HepG2 (cell line): ENCODE measurements around the gene PLEKHG4B. TPM values are rescaled to one million over a fixed set of nuclear protein-coding genes. Genes with fewer than 3 reads are reported as not detected.

Source experiments
- ATAC-seq: fragments of 200-7000 bp; cut with Tn5 transposase; 3 replicates; pipeline ENCODE4 v1.9.1; 2020; ENCODE audit warnings: mild to moderate bottlenecking, moderate library complexity
- BruUV-seq: library from RNA; stranded (reverse); fragments of 400-500 nt; replicated peaks from 2 replicates; lab custom pipeline; 2021; lab: Mats Ljungman, UMichigan
- CTCF ChIA-PET: fragments of 300-600 bp; formaldehyde crosslinking; extraction: SDS; loops from one replicate; lab custom pipeline; 2021; ENCODE audit warnings: low total read pairs, inconsistent platforms, low intra/inter-chr PET ratio; lab: Yijun Ruan, JAX
- POLR2A ChIA-PET: fragments of 350-600 bp; sonication (Branson Sonifier 250); formaldehyde crosslinking; loops from one replicate; lab custom pipeline; 2020; ENCODE audit warnings: antibody characterized with exemption, inconsistent platforms; lab: Yijun Ruan, JAX
- DNase-seq: peaks from one replicate; pipeline ENCODE4 v3.0.0-alpha.2; 2015; ENCODE audit warnings: low spot score
- FAIRE-seq: peaks from 3 replicates; lab custom pipeline; 2011; peaks lifted over from hg19 to GRCh38; lab: Jason Lieb, UNC
- H2AFZ ChIP-seq: one replicate; pipeline ENCODE4 v1.6.1; 2011; ENCODE audit warnings: low read length, inconsistent platforms
- H3K27ac ChIP-seq: fragments of 300-600 bp; 3 replicates; pipeline ENCODE4 v1.8.0; 2011; ENCODE audit warnings: mixed run types, mild to moderate bottlenecking, mixed read lengths, low read length, inconsistent platforms; ENCODE audit not compliant: insufficient read depth; ENCODE audit errors: extremely low read length
- H3K27me3 ChIP-seq, 2 experiments: fragments of 200-600 bp in 1 of 2; 2 replicates in 1 of 2; 3 replicates in 1 of 2; pipeline versions ENCODE4 v1.6.0 to v1.8.0; 2011; ENCODE audit warnings: low read length in 2 of 2, mild to moderate bottlenecking in 2 of 2, moderate library complexity in 2 of 2, inconsistent platforms in 1 of 2; ENCODE audit not compliant: insufficient read depth in 2 of 2, control insufficient read depth in 1 of 2
- H3K36me3 ChIP-seq, 2 experiments: fragments of 200-600 bp in 1 of 2; replicated peaks in 1 of 2; 2 replicates in 1 of 2; 3 replicates in 1 of 2; pipeline versions ENCODE4 v1.5.1 to v1.8.0; 2011; ENCODE audit warnings: low read length in 2 of 2, inconsistent platforms in 1 of 2; ENCODE audit not compliant: insufficient read depth in 2 of 2, control insufficient read depth in 1 of 2
- H3K4me1 ChIP-seq: 2 replicates; pipeline ENCODE4 v1.5.1; 2012; ENCODE audit warnings: low read length, inconsistent platforms; ENCODE audit not compliant: insufficient read depth
- H3K4me2 ChIP-seq: 2 replicates; pipeline ENCODE4 v1.6.0; 2011; ENCODE audit warnings: low read depth, low read length, inconsistent platforms
- H3K4me3 ChIP-seq, 3 experiments: fragments of 200-600 bp in 1 of 3; sonication (generic), shearing (Covaris generic) in 1 of 3; replicated peaks in 1 of 3; 2 replicates each; pipeline ENCODE4 v1.5.1; 2011 to 2016; ENCODE audit warnings: low read length in 3 of 3, inconsistent platforms in 2 of 3, low read depth in 2 of 3, mild to moderate bottlenecking in 2 of 3, control low read depth in 1 of 3, mixed read lengths in 1 of 3; ENCODE audit not compliant: insufficient read depth in 1 of 3
- H3K79me2 ChIP-seq: one replicate; pipeline ENCODE4 v1.6.1; 2011; ENCODE audit warnings: low read length, inconsistent platforms; ENCODE audit not compliant: insufficient read depth
- H3K9ac ChIP-seq: 2 replicates; pipeline ENCODE4 v1.6.0; 2011; ENCODE audit warnings: mild to moderate bottlenecking, low read depth, low read length, inconsistent platforms; ENCODE audit not compliant: insufficient read depth
- H3K9me3 ChIP-seq: 2 replicates; pipeline ENCODE4 v1.5.1; 2012; ENCODE audit warnings: mild to moderate bottlenecking, low read length
- H4K20me1 ChIP-seq: 2 replicates; pipeline ENCODE4 v1.6.0; 2011; ENCODE audit warnings: inconsistent platforms, mild to moderate bottlenecking, low read length, moderate library complexity; ENCODE audit not compliant: insufficient read depth
- FOXJ3 ChIP-seq: sonication (generic); formaldehyde crosslinking; IDR thresholded peaks from 2 replicates; pipeline ENCODE4 v1.4.0; 2020; ENCODE audit warnings: missing genetic modification reagents, mild to moderate bottlenecking, borderline replicate concordance
- KAT7 ChIP-seq: IDR thresholded peaks from 2 replicates; pipeline ENCODE4 v1.6.1; 2018; ENCODE audit warnings: borderline replicate concordance, missing compliant biosample characterization
- NRL ChIP-seq: sonication (generic); formaldehyde crosslinking; IDR thresholded peaks from 2 replicates; pipeline ENCODE4 v1.5.0; 2020; ENCODE audit warnings: missing genetic modification reagents, mild to moderate bottlenecking, moderate library complexity, borderline replicate concordance
- RCOR2 ChIP-seq: IDR thresholded peaks from 2 replicates; pipeline ENCODE4 v1.6.1; 2016; ENCODE audit warnings: missing biosample characterization, missing genetic modification reagents
- REPIN1 ChIP-seq: sonication (generic); formaldehyde crosslinking; IDR thresholded peaks from 2 replicates; pipeline ENCODE4 v1.8.0; 2022; ENCODE audit warnings: missing genetic modification reagents, low read depth, mild to moderate bottlenecking, borderline replicate concordance
- U2AF1 ChIP-seq: fragments of 200-400 bp; formaldehyde crosslinking; optimal IDR thresholded peaks from 2 replicates; pipeline ENCODE3; 2017; ENCODE audit warnings: mild to moderate bottlenecking, low read depth, low read length
- ZNF407 ChIP-seq: sonication (generic); formaldehyde crosslinking; IDR thresholded peaks from one replicate; pipeline ENCODE4 v1.5.1; 2020; ENCODE audit warnings: mild to moderate bottlenecking, missing genetic modification reagents; ENCODE audit errors: not compliant biosample characterization
- ZNF44 ChIP-seq: sonication (generic); formaldehyde crosslinking; IDR thresholded peaks from 2 replicates; pipeline ENCODE4 v1.5.1; 2020; ENCODE audit warnings: mild to moderate bottlenecking, missing genetic modification reagents
- ZNF569 ChIP-seq: sonication (generic); formaldehyde crosslinking; IDR thresholded peaks from 2 replicates; pipeline ENCODE4 v1.5.0; 2020; ENCODE audit warnings: mild to moderate bottlenecking, missing genetic modification reagents, moderate library complexity, borderline replicate concordance
- ZNF614 ChIP-seq: IDR thresholded peaks from 2 replicates; pipeline ENCODE4 v1.6.1; 2018; ENCODE audit warnings: missing biosample characterization, missing genetic modification reagents, inconsistent platforms, borderline replicate concordance
- WGBS: methylation state at CpG from one replicate; pipeline ENCODE4 v1.1.6; 2017; ENCODE audit warnings: low lambda C conversion rate; 5-methylcytosine and 5-hydroxymethylcytosine counted together
- in situ Hi-C: cut with HindIII; loops from 2 replicates; pipeline ENCODE4 v1.10.0; 2017; ENCODE audit warnings: low pct_unique_long_range_greater_than_20kb; ENCODE audit not compliant: extremely low pct_ligation_motif_present
- intact Hi-C: fragments of 100-400 bp; cut with micrococcal nuclease; formaldehyde crosslinking; loops from one replicate; pipeline ENCODE4 v1.10.0; 2022; ENCODE audit not compliant: unreplicated experiment
- polyA plus RNA-seq, 8 experiments: library from polyadenylated mRNA; depleted of rRNA in 3 of 8; stranded (reverse) in 7 of 8; unstranded in 1 of 8; fragments of >200 nt; fragmentation: Illumina TruSeq in 4 of 8; extraction: Trizol in 4 of 8; gene quantifications; 2 replicates each; pipeline versions ENCODE4 v1.2.1 to v1.2.3, GENCODE V29; 2011 to 2016; ENCODE audit warnings: low read depth in 4 of 8, missing spikeins in 1 of 8, mixed read lengths in 1 of 8; ENCODE audit not compliant: insufficient read depth in 1 of 8
- total RNA-seq, 5 experiments: library from RNA; depleted of rRNA; stranded (reverse); fragments of >200 nt; fragmentation: Illumina TruSeq; extraction: Trizol; gene quantifications; 2 replicates each; pipeline ENCODE4 v1.2.3, GENCODE V29; 2016; ENCODE audit warnings: low read depth in 1 of 5
- TF ChIP-seq, protein P1 (sequence below): sonication (generic); formaldehyde crosslinking; IDR thresholded peaks from 2 replicates; pipeline ENCODE4 v1.5.1; 2020; ENCODE audit warnings: missing genetic modification reagents, mild to moderate bottlenecking, borderline replicate concordance
- TF ChIP-seq, protein P2 (sequence below): IDR thresholded peaks from 2 replicates; pipeline ENCODE4 v1.6.1; 2016

Gene PLEKHG4B
- total and polyA plus RNA-seq, 2 of the 13 experiments (the other 11 are each of a cell fraction or from before 2014, with no cell fraction given), result 0.09 TPM; not detected in 1

DNA sequence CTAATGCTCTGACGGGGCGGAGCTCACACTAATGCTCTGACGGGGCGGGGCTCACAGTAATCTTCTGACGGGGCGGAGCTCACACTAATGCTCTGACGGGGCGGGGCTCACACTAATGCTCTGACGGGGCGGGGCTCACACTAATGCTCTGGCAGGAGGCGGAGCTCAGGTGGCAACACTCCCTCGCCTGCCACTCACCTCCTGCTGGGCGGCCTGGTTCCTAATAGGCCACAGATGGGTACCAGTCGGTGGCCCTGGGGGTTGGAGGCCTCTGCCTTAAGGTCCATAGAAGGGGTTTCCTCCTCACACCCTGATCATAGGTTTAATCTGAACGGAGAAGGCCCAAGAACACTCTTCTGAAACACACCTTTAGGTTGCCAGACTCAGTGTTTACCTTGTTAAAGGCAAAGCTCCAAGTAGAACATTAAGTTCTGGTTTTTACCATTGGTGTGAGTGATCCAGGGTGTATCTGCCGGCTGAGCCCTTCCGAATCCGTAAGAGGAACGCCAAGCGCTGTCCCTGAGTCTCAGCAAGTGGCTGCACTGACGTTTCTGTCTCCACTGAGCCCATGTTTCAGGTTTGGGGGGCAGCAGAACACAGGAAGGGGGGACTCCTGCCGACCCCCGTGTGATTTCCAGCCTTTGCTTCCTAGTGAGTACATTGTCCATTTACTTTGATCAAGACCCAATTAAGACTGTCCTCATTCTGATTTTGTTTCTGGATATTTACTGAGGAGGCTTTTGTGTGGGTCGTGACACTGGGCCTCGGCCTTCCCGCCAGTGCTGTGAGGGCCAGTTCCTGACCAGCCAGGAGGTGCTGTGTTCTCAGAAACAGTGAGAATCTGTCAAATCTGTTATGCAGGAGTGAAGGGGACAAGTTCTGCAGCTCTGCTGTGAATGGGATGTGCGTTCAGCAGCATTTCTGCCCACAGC, 74.7 kb downstream of the PLEKHG4B start:
- intact Hi-C loops, result no loop called here
- H2AFZ ChIP-seq, result no peak overlapping the region
- CTCF ChIA-PET, result no interaction called here
- TF ChIP-seq ZNF569 (CRISPR knock-in tag) (no peak), ZNF44 (CRISPR knock-in tag) (no peak), REPIN1 (CRISPR knock-in tag) (no peak), ZNF407 (no peak), NRL (CRISPR knock-in tag) (no peak), U2AF1 (no peak), RCOR2 (CRISPR knock-in tag) (no peak), FOXJ3 (no peak), KAT7 (no peak), ZNF614 (no peak)
- TF ChIP-seq, protein P1, sequence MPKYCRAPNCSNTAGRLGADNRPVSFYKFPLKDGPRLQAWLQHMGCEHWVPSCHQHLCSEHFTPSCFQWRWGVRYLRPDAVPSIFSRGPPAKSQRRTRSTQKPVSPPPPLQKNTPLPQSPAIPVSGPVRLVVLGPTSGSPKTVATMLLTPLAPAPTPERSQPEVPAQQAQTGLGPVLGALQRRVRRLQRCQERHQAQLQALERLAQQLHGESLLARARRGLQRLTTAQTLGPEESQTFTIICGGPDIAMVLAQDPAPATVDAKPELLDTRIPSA (CRISPR knock-in tag), result no peak
- TF ChIP-seq, protein P2, sequence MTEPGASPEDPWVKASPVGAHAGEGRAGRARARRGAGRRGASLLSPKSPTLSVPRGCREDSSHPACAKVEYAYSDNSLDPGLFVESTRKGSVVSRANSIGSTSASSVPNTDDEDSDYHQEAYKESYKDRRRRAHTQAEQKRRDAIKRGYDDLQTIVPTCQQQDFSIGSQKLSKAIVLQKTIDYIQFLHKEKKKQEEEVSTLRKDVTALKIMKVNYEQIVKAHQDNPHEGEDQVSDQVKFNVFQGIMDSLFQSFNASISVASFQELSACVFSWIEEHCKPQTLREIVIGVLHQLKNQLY (CRISPR knock-in tag), result no peak

More for the DNA sequence above, 74.7 kb downstream of the PLEKHG4B start:
- Histone ChIP-seq H3K36me3 (no peaks in the 10 kb centered on the region), H3K27me3 (peaks cover 6 to 24% of the 10 kb centered on the region in 2 experiments; a peak in 4 of 5 replicates), H3K79me2 (no peaks in the 10 kb centered on the region), H3K4me2 (no peak overlapping the region), H4K20me1 (no peaks in the 10 kb centered on the region), H3K27ac (no peak overlapping the region), H3K9ac (no peak overlapping the region), H3K9me3 (no peaks in the 10 kb centered on the region), H3K4me1 (no peaks in the 10 kb centered on the region), H3K4me3 (no peak overlapping the region)
- POLR2A ChIA-PET, result no interaction called here
- WGBS, result 60% methylated on average over 18 of the region's 27 CpGs
- in situ Hi-C loops, result no loop called here
- FAIRE-seq (no peak), DNase-seq (no peak), ATAC-seq (no peak)
- BruUV-seq, result no TSS peak
